Measurements from ENCODE around the gene POU4F1. TPM values are rescaled to one million over a fixed set of nuclear protein-coding genes. Genes with fewer than 3 reads are reported as not detected.
A peak's percentile ranks its signal among the peaks of the same experiment; 100 is the strongest.
"Not testable (repeated sequence)": the region's sequence is repeated elsewhere in the genome, so short reads cannot be mapped to it uniquely, and the experiment has no call there.

The POU4F1 gene
- under 0.01 TPM in 1 of 2 replicates, not detected in the other for total RNA-seq

- no peak for TF ChIP-seq CTCF (IDR thresholded peaks at IDR 0.05; ENCODE audit: insufficient read depth, low read depth, low read length)
- no peak for DNase-seq (ENCODE audit: low read depth)
- H3K4me3 ChIP-seq (ENCODE audit: low read depth, low read length) = peak within 1 kb of the TSS; percentile 21
These were observed at the start of gene POU4F1 for GRCh38 chr13:78603240-78603957. Gene POU4F1 (minus strand): TSS chr13:78603552. CDS start chr13:78603326, 226 bp downstream.

GRCh38 chr13:78652651-78653050 lies 49.3 kb upstream of the POU4F1 start:
- TF ChIP-seq CTCF (IDR thresholded peaks at IDR 0.05; ENCODE audit: insufficient read depth, low read depth, low read length) = no peak
- H3K4me3 ChIP-seq (ENCODE audit: low read depth, low read length) = no peak overlapping the region
- DNase-seq (ENCODE audit: low read depth) = no peak

- no peak for TF ChIP-seq CTCF (IDR thresholded peaks at IDR 0.05; ENCODE audit: insufficient read depth, low read depth, low read length)
- no peak overlapping the region for H3K4me3 ChIP-seq (ENCODE audit: low read depth, low read length)
- DNase-seq (ENCODE audit: low read depth) = no peak
These were observed 47.3 kb upstream of the POU4F1 start for GRCh38 chr13:78650717-78651083.

GRCh38 chr13:78649997-78650716 lies 46.8 kb upstream of the POU4F1 start:
- TF ChIP-seq CTCF (IDR thresholded peaks at IDR 0.05; ENCODE audit: insufficient read depth, low read depth, low read length) = no peak
- DNase-seq (ENCODE audit: low read depth) = no peak
- H3K4me3 ChIP-seq (ENCODE audit: low read depth, low read length) = no peak overlapping the region

GRCh38 chr13:78647109-78647678 lies 43.8 kb upstream of the POU4F1 start:
- DNase-seq (ENCODE audit: low read depth) = peak; percentile 58
- H3K4me3 ChIP-seq (ENCODE audit: low read depth, low read length) = not testable (repeated sequence)

- TF ChIP-seq CTCF (IDR thresholded peaks at IDR 0.05; ENCODE audit: insufficient read depth, low read depth, low read length) = no peak
- DNase-seq (ENCODE audit: low read depth) = peak; percentile 23
- no peak overlapping the region for H3K4me3 ChIP-seq (ENCODE audit: low read depth, low read length)
These were observed 34.9 kb upstream of the POU4F1 start for GRCh38 chr13:78638216-78638615.

- no peak for DNase-seq (ENCODE audit: low read depth)
- no peak overlapping the region for H3K4me3 ChIP-seq (ENCODE audit: low read depth, low read length)
- TF ChIP-seq CTCF (IDR thresholded peaks at IDR 0.05; ENCODE audit: insufficient read depth, low read depth, low read length) = no peak
These were observed 33.1 kb upstream of the POU4F1 start for GRCh38 chr13:78636495-78636894.
